ENCODE data around the gene MRFAP1L1.

The MRFAP1L1 gene

GRCh38 chr4:6748286-6748685, 38.6 kb upstream of the MRFAP1L1 start:
- H2AFZ ChIP-seq (ENCODE audit: low read length): no peak overlapping the region
- DNase-seq (ENCODE audit: low spot score): no peak
- no peak overlapping the region for H2BK120ac ChIP-seq (ENCODE audit: low read depth, low read length)

GRCh38 chr4:6747294-6748051, 37.8 kb upstream of the MRFAP1L1 start:
- no CpG with 5 or more reads among the region's 11 CpGs for WGBS, 2 donors (ENCODE audit: extremely low coverage in 2 of 2, insufficient read length in 2 of 2, insufficient replicate concordance in 1 of 2)
- Histone ChIP-seq H2BK12ac (ENCODE audit: low read length) (no peak overlapping the region), H3K79me1 (ENCODE audit: low read depth, low read length) (no peaks in the 10 kb centered on the region), H3K27me3 (ENCODE audit: control insufficient read depth in 3 of 3, insufficient read depth in 3 of 3, low read depth in 1 of 3, low read length in 3 of 3) (peaks cover 0 to 5% (median 0%) of the 10 kb centered on the region in 3 experiments), H3K9me3 (replicated peaks in 1 of 2; ENCODE audit: control insufficient read depth in 2 of 2, insufficient read depth in 1 of 2, low read depth in 1 of 2, low read length in 2 of 2) (no peaks in the 10 kb centered on the region), H2BK5ac (ENCODE audit: low read length) (no peak overlapping the region), H2BK120ac (ENCODE audit: low read depth, low read length) (no peak overlapping the region), H3K4me1 (ENCODE audit: control insufficient read depth in 2 of 2, insufficient read depth in 1 of 2, low read depth in 1 of 2, low read length in 2 of 2) (peaks cover 5 to 14% of the 10 kb centered on the region in 2 donors), H3K4me3 (ENCODE audit: low read length in 2 of 2) (peak overlapping the region in 1 of 2 donors; percentile 18), H3K23ac (ENCODE audit: low read depth, low read length, poor library complexity) (no peak overlapping the region), H3K18ac (ENCODE audit: low read length) (peak overlapping the region; percentile 65), H2AFZ (ENCODE audit: low read length) (no peak overlapping the region), H3K14ac (ENCODE audit: low read length) (no peak overlapping the region), H4K8ac (ENCODE audit: low read depth, low read length) (no peak overlapping the region), H2AK5ac (ENCODE audit: low read depth, low read length) (peak overlapping the region; percentile 77), H3K4ac (ENCODE audit: low read length) (no peak overlapping the region), H3K4me2 (ENCODE audit: insufficient read depth, low read length, poor library complexity, severe bottlenecking) (no peak overlapping the region), H3K9ac (ENCODE audit: low read depth, low read length, poor library complexity) (no peak overlapping the region), H3K36me3 (replicated peaks in 1 of 2; ENCODE audit: control insufficient read depth in 2 of 2, insufficient read depth in 2 of 2, low read length in 2 of 2) (no peaks in the 10 kb centered on the region), H4K91ac (ENCODE audit: low read depth, low read length, poor library complexity) (no peak overlapping the region), H2BK15ac (ENCODE audit: low read length) (peak overlapping the region; percentile 45), H3K27ac (replicated peaks; ENCODE audit: low read length) (no peak overlapping the region)
- DNase-seq (ENCODE audit: low spot score): no peak

More at GRCh38 chr4:6748286-6748685, 38.6 kb upstream of the MRFAP1L1 start:
- WGBS, 2 donors (ENCODE audit: extremely low coverage in 2 of 2, insufficient read length in 2 of 2, insufficient replicate concordance in 1 of 2): no CpG with 5 or more reads among the region's 9 CpGs
- Histone ChIP-seq H3K9ac (ENCODE audit: low read depth, low read length, poor library complexity) (peak overlapping the region; percentile 21), H2BK15ac (ENCODE audit: low read length) (no peak overlapping the region), H3K4me3 (ENCODE audit: low read length in 2 of 2) (no peak overlapping the region), H3K27me3 (ENCODE audit: control insufficient read depth in 3 of 3, insufficient read depth in 3 of 3, low read depth in 1 of 3, low read length in 3 of 3) (peaks cover 0 to 5% (median 0%) of the 10 kb centered on the region in 3 experiments), H3K14ac (ENCODE audit: low read length) (no peak overlapping the region), H3K4me2 (ENCODE audit: insufficient read depth, low read length, poor library complexity, severe bottlenecking) (no peak overlapping the region), H3K4ac (ENCODE audit: low read length) (no peak overlapping the region), H3K27ac (replicated peaks; ENCODE audit: low read length) (no peak overlapping the region), H2BK5ac (ENCODE audit: low read length) (no peak overlapping the region), H3K9me3 (replicated peaks in 1 of 2; ENCODE audit: control insufficient read depth in 2 of 2, insufficient read depth in 1 of 2, low read depth in 1 of 2, low read length in 2 of 2) (no peaks in the 10 kb centered on the region), H2AK5ac (ENCODE audit: low read depth, low read length) (no peak overlapping the region), H2BK12ac (ENCODE audit: low read length) (no peak overlapping the region), H3K18ac (ENCODE audit: low read length) (peak overlapping the region; percentile 83), H4K91ac (ENCODE audit: low read depth, low read length, poor library complexity) (no peak overlapping the region), H3K79me1 (ENCODE audit: low read depth, low read length) (no peaks in the 10 kb centered on the region), H3K23ac (ENCODE audit: low read depth, low read length, poor library complexity) (no peak overlapping the region), H3K4me1 (ENCODE audit: control insufficient read depth in 2 of 2, insufficient read depth in 1 of 2, low read depth in 1 of 2, low read length in 2 of 2) (peaks cover 10 to 21% of the 10 kb centered on the region in 2 donors), H3K36me3 (replicated peaks in 1 of 2; ENCODE audit: control insufficient read depth in 2 of 2, insufficient read depth in 2 of 2, low read length in 2 of 2) (no peaks in the 10 kb centered on the region), H4K8ac (ENCODE audit: low read depth, low read length) (no peak overlapping the region)

- Histone ChIP-seq H2BK12ac (ENCODE audit: low read length) (peak overlapping the region; percentile 41), H3K23ac (ENCODE audit: low read depth, low read length, poor library complexity) (peak overlapping the region; percentile 65), H3K4me2 (ENCODE audit: insufficient read depth, low read length, poor library complexity, severe bottlenecking) (no peak overlapping the region), H3K4ac (ENCODE audit: low read length) (no peak overlapping the region), H3K4me3 (ENCODE audit: low read length in 2 of 2) (peak overlapping the region in 1 of 2 donors; percentile 18), H4K91ac (ENCODE audit: low read depth, low read length, poor library complexity) (no peak overlapping the region), H4K8ac (ENCODE audit: low read depth, low read length) (no peak overlapping the region), H3K79me1 (ENCODE audit: low read depth, low read length) (no peaks in the 10 kb centered on the region), H3K14ac (ENCODE audit: low read length) (peak overlapping the region; percentile 56), H2BK15ac (ENCODE audit: low read length) (peak overlapping the region; percentile 45), H3K4me1 (ENCODE audit: control insufficient read depth in 2 of 2, insufficient read depth in 1 of 2, low read depth in 1 of 2, low read length in 2 of 2) (peaks cover 5 to 14% of the 10 kb centered on the region in 2 donors), H3K27me3 (ENCODE audit: control insufficient read depth in 3 of 3, insufficient read depth in 3 of 3, low read depth in 1 of 3, low read length in 3 of 3) (peaks cover 0 to 5% (median 0%) of the 10 kb centered on the region in 3 experiments), H2BK5ac (ENCODE audit: low read length) (no peak overlapping the region), H2BK120ac (ENCODE audit: low read depth, low read length) (no peak overlapping the region), H3K9ac (ENCODE audit: low read depth, low read length, poor library complexity) (no peak overlapping the region), H3K18ac (ENCODE audit: low read length) (peak overlapping the region; percentile 65), H3K27ac (replicated peaks; ENCODE audit: low read length) (no peak overlapping the region), H3K36me3 (replicated peaks in 1 of 2; ENCODE audit: control insufficient read depth in 2 of 2, insufficient read depth in 2 of 2, low read length in 2 of 2) (no peaks in the 10 kb centered on the region), H2AK5ac (ENCODE audit: low read depth, low read length) (peak overlapping the region; percentile 77), H3K9me3 (replicated peaks in 1 of 2; ENCODE audit: control insufficient read depth in 2 of 2, insufficient read depth in 1 of 2, low read depth in 1 of 2, low read length in 2 of 2) (no peaks in the 10 kb centered on the region), H2AFZ (ENCODE audit: low read length) (no peak overlapping the region)
- no peak for DNase-seq (ENCODE audit: low spot score)
- no CpG with 5 or more reads among the region's 20 CpGs for WGBS, 2 donors (ENCODE audit: extremely low coverage in 2 of 2, insufficient read length in 2 of 2, insufficient replicate concordance in 1 of 2)
Observed at GRCh38 chr4:6746721-6747293, 37.1 kb upstream of the MRFAP1L1 start.

GRCh38 chr4:6742989-6743388, 33.3 kb upstream of the MRFAP1L1 start:
- peaks cover 2% of the 10 kb centered on the region in 2 donors for H3K4me1 ChIP-seq (ENCODE audit: control insufficient read depth in 2 of 2, insufficient read depth in 1 of 2, low read depth in 1 of 2, low read length in 2 of 2)
- H3K79me1 ChIP-seq (ENCODE audit: low read depth, low read length): no peaks in the 10 kb centered on the region
- WGBS, 2 donors (ENCODE audit: extremely low coverage in 2 of 2, insufficient read length in 2 of 2, insufficient replicate concordance in 1 of 2): no CpG with 5 or more reads among the region's 11 CpGs

More at GRCh38 chr4:6742989-6743388, 33.3 kb upstream of the MRFAP1L1 start:
- H3K9me3 ChIP-seq (replicated peaks in 1 of 2; ENCODE audit: control insufficient read depth in 2 of 2, insufficient read depth in 1 of 2, low read depth in 1 of 2, low read length in 2 of 2): no peaks in the 10 kb centered on the region
- no peaks in the 10 kb centered on the region for H3K27me3 ChIP-seq (ENCODE audit: control insufficient read depth in 3 of 3, insufficient read depth in 3 of 3, low read depth in 1 of 3, low read length in 3 of 3)
- H3K4ac ChIP-seq (ENCODE audit: low read length): no peak overlapping the region
- H3K18ac ChIP-seq (ENCODE audit: low read length): no peak overlapping the region
- H4K91ac ChIP-seq (ENCODE audit: low read depth, low read length, poor library complexity): no peak overlapping the region
- no peak overlapping the region for H2BK5ac ChIP-seq (ENCODE audit: low read length)
- no peak overlapping the region for H3K14ac ChIP-seq (ENCODE audit: low read length)
- H3K27ac ChIP-seq (replicated peaks; ENCODE audit: low read length): no peak overlapping the region
- H3K36me3 ChIP-seq (replicated peaks in 1 of 2; ENCODE audit: control insufficient read depth in 2 of 2, insufficient read depth in 2 of 2, low read length in 2 of 2): no peaks in the 10 kb centered on the region
- no peak overlapping the region for H4K8ac ChIP-seq (ENCODE audit: low read depth, low read length)
- H3K9ac ChIP-seq (ENCODE audit: low read depth, low read length, poor library complexity): no peak overlapping the region
- H2AFZ ChIP-seq (ENCODE audit: low read length): no peak overlapping the region
- H2BK15ac ChIP-seq (ENCODE audit: low read length): no peak overlapping the region
- no peak overlapping the region for H2AK5ac ChIP-seq (ENCODE audit: low read depth, low read length)
- no peak overlapping the region for H3K4me3 ChIP-seq (ENCODE audit: low read length in 2 of 2)
- no peak overlapping the region for H3K4me2 ChIP-seq (ENCODE audit: insufficient read depth, low read length, poor library complexity, severe bottlenecking)
- H3K23ac ChIP-seq (ENCODE audit: low read depth, low read length, poor library complexity): no peak overlapping the region
- H2BK12ac ChIP-seq (ENCODE audit: low read length): no peak overlapping the region
- no peak for DNase-seq (ENCODE audit: low spot score)
- no peak overlapping the region for H2BK120ac ChIP-seq (ENCODE audit: low read depth, low read length)
